Effector memory CD8-positive, alpha-beta T cell (primary cell): ENCODE data around the gene DYDC1.
"Not testable (repeated sequence)": the region's sequence is repeated elsewhere in the genome, so short reads cannot be mapped to it uniquely, and the experiment has no call there.

Experiments
- ATAC-seq: fragments of 150-1000 bp; cut with Tn5 transposase; replicated peaks from 2 replicates; pipeline ENCODE4 v1.10.0; 2021; ENCODE audit warnings: mild to moderate bottlenecking, moderate library complexity
- DNase-seq, 3 experiments: peaks; one replicate each; pipeline ENCODE4 v3.0.0; 2021
- H3K27ac Mint-ChIP-seq, 2 donors: one replicate each; pipeline ENCODE4 v1.8.0; 2022; ENCODE audit warnings: mild to moderate bottlenecking in 2 of 2, mixed read lengths in 2 of 2, moderate library complexity in 2 of 2
- H3K27me3 Mint-ChIP-seq, 2 donors: one replicate each; pipeline ENCODE4 v1.8.0; 2022; ENCODE audit warnings: mixed read lengths in 2 of 2
- H3K36me3 Mint-ChIP-seq: one replicate; pipeline ENCODE4 v1.8.0; 2022; ENCODE audit warnings: mild to moderate bottlenecking, moderate library complexity, mixed read lengths; ENCODE audit not compliant: insufficient read depth
- H3K4me1 Mint-ChIP-seq, 2 donors: one replicate each; pipeline ENCODE4 v1.8.0; 2022; ENCODE audit warnings: low read depth in 2 of 2, mixed read lengths in 2 of 2
- H3K4me3 Mint-ChIP-seq, 2 donors: one replicate each; pipeline ENCODE4 v1.8.0; 2022; ENCODE audit warnings: mild to moderate bottlenecking in 2 of 2, mixed read lengths in 2 of 2, moderate library complexity in 2 of 2
- H3K9me3 Mint-ChIP-seq, 2 donors: one replicate each; pipeline ENCODE4 v1.8.0; 2022; ENCODE audit warnings: mixed read lengths in 2 of 2

DYDC1 gene

DNA sequence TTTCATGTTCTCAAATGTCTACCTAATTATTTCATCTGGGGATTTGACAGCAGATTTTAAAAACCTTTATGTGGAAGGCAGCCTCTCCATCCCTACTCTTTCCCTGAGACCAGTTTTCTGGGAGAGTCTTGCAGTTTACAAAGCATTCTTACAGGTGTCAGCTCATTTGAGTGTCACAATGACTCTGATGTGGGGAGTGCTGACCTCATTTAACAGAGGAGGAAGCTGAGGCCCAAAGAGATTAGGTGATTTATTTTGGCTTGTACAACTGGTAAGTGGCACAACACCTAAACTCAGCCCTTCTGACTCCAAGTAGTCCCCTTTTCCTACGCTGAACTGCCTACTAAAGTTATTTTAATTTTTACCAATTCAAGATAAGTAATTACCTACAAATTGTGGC lies 33.8 kb downstream of the DYDC1 start:
- H3K4me1 Mint-ChIP-seq, result no peaks in the 10 kb centered on the region
- no peak overlapping the region for H3K27ac Mint-ChIP-seq
- H3K36me3 Mint-ChIP-seq, result no peaks in the 10 kb centered on the region
- H3K4me3 Mint-ChIP-seq, result no peak overlapping the region
- no peak for ATAC-seq
- no peaks in the 10 kb centered on the region for H3K9me3 Mint-ChIP-seq
- peaks cover 6 to 11% of the 10 kb centered on the region in 2 donors for H3K27me3 Mint-ChIP-seq
- no peak for DNase-seq

DNA sequence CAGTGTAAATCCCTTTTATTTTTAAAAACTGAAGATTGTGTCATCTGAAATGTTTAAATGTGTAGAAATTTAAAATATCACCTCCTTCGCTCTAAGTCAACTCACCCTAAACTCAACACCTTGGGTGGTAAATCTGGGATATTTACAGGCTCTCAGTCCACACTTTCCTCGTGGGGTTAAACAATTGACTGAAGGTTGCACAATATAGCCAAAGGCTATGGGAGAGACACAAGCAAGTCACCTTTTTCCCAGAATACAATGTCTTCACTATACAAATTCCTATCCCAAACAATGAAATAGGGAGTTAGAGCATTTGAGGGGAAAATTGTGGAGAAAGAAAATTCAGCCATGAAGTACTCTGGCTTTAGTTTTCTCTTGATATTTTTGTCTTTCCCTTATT lies 34.4 kb downstream of the DYDC1 start:
- no peak overlapping the region for H3K4me3 Mint-ChIP-seq
- DNase-seq, result no peak
- H3K4me1 Mint-ChIP-seq, result no peaks in the 10 kb centered on the region
- no peaks in the 10 kb centered on the region for H3K9me3 Mint-ChIP-seq
- no peak for ATAC-seq
- H3K36me3 Mint-ChIP-seq, result no peaks in the 10 kb centered on the region
- no peak overlapping the region for H3K27ac Mint-ChIP-seq
- H3K27me3 Mint-ChIP-seq, result peaks cover 6 to 11% of the 10 kb centered on the region in 2 donors

DNA sequence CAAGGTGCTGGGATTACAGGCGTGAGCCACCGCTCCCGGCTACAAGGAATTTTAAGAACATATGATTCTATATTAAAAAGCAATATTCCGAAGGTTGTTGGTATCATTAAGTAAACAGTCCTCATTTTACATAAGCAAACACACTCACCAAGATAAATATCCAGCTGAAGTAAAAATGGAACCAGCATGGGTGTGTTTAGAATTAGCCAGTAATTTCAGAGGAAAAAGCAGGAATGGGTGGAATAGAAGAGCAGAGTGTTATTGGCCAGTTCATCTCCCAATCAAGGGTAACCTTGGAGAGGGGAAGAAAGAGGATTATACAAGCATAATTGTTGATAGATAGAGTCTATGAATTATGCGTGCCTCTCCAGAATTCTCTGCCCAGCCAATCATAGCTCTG lies 35.4 kb downstream of the DYDC1 start:
- DNase-seq (no peak), ATAC-seq (no peak)
- Mint-ChIP-seq H3K4me3 (no peak overlapping the region), H3K27ac (no peak overlapping the region), H3K4me1 (no peaks in the 10 kb centered on the region), H3K9me3 (no peaks in the 10 kb centered on the region), H3K27me3 (peaks cover 6 to 11% of the 10 kb centered on the region in 2 donors), H3K36me3 (no peaks in the 10 kb centered on the region)

DNA sequence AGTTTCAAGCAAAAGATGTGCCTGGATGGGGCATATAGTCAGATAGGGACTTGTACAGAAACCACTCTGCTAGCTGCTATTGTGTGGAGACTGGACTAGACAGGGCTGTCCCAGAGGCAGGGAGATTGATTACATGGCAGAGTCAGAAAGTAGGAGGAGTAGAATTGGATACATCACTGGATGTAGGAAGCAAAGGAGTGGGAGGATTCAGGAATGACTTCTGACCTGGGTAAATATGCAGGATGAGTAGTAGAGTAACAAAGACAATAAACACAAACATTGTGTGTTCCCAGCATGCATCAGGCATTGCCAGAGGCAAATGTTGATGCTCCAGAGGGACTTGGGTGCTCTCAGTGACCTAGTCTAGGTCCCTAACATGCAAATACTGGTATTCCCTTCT lies 36.2 kb downstream of the DYDC1 start:
- H3K27me3 Mint-ChIP-seq, result peaks cover 6 to 11% of the 10 kb centered on the region in 2 donors
- no peaks in the 10 kb centered on the region for H3K9me3 Mint-ChIP-seq
- H3K36me3 Mint-ChIP-seq, result no peaks in the 10 kb centered on the region
- ATAC-seq, result no peak
- no peak for DNase-seq
- no peaks in the 10 kb centered on the region for H3K4me1 Mint-ChIP-seq
- H3K4me3 Mint-ChIP-seq, result no peak overlapping the region
- no peak overlapping the region for H3K27ac Mint-ChIP-seq

DNA sequence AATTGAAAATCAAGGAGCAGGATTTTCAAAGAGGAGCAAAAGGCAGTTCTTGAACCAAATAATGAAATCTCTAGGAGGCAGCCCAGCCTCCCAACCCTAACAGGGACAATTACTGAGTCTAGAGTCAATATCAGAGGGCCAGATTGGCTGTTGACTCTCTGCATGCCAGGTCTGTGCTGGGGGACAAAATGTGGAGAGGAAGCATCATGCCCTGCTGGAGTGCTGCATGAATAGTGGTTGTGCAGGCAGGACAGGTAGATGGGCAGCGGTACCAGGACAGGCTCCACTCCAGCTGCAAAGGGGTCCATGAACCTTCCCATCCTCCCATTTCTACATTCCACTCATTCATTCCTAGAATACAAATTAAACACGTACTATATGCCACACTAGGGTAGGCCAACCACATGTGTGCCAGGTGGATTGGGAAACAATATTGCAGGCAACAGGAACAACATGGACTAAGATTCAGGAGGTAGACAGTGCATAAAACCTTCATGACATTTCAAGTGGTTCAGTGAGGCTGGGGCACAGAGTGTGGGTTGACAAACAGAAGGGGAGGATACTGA lies 36.7 kb downstream of the DYDC1 start:
- no peak for ATAC-seq

DNA sequence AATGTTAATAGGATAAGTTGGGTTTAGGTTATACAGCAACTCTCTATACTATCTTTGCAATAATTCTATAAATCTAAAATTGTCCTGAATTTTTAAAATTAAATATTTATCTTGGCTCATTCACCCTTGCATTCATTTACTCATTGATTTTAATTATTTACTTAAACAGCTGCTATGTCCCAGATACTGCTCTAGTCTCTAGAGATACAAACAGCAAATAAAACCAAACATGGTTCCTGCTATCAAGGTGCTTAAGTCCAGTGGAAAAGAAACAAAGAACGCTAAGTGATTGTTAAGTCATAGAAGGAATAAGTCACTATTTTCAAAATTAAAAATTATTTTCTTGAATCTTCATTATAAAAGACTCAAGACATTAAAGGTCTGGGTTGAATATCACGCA lies 37.2 kb downstream of the DYDC1 start:
- Mint-ChIP-seq H3K9me3 (no peaks in the 10 kb centered on the region), H3K4me3 (no peak overlapping the region), H3K4me1 (no peaks in the 10 kb centered on the region), H3K27ac (no peak overlapping the region), H3K36me3 (no peaks in the 10 kb centered on the region), H3K27me3 (peaks cover 6 to 11% of the 10 kb centered on the region in 2 donors)
- DNase-seq (no peak), ATAC-seq (no peak)

More for the DNA sequence above, 36.7 kb downstream of the DYDC1 start:
- peaks cover 6 to 11% of the 10 kb centered on the region in 2 donors for H3K27me3 Mint-ChIP-seq
- H3K36me3 Mint-ChIP-seq, result no peaks in the 10 kb centered on the region
- no peak for DNase-seq
- no peak overlapping the region for H3K4me3 Mint-ChIP-seq
- no peak overlapping the region for H3K27ac Mint-ChIP-seq
- H3K4me1 Mint-ChIP-seq, result no peaks in the 10 kb centered on the region
- H3K9me3 Mint-ChIP-seq, result no peaks in the 10 kb centered on the region

DNA sequence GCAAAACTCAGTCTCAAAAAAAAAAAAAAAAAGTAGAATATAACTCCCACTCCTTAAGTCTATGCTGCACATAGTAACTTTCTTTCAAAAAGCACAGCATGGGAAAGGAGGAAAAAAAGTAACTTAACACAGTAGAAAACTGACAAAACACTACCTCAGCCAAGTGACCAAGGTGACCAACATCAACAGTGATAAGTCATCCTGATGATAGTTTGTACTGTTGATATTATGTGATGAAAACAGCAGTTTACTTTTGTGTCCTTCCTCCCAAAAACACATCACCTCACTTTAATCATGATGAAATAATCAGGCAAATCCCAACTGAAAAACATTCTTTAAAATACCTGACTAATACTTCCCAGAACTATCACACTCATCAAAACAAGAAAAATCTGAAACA lies 37.8 kb downstream of the DYDC1 start:
- Mint-ChIP-seq H3K27me3 (peaks cover 6 to 11% of the 10 kb centered on the region in 2 donors), H3K9me3 (no peaks in the 10 kb centered on the region), H3K27ac (no peak overlapping the region), H3K4me3 (no peak overlapping the region), H3K4me1 (no peaks in the 10 kb centered on the region), H3K36me3 (no peaks in the 10 kb centered on the region)
- DNase-seq, result no peak
- no peak for ATAC-seq

DNA sequence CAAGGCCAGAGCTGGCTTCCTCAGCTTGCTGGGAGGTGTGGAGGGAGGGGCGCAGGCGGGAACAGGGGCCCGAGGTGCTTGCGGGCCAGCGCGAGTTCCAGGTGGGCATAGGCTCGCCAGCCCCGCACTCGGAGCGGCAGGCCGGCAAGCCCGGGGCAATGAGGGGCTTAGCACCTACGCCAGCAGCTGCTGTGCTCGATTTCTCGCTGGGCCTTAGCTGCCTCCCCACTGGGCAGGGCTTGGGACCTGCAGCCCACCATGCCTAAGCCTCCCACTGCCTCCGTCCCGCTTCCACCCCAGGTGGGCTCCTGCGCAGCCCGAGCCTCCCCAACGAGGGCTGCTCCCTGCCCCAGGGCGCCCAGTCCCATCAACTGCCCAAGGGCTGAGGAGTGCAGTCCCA lies 41.2 kb downstream of the DYDC1 start:
- no peaks in the 10 kb centered on the region for H3K36me3 Mint-ChIP-seq
- ATAC-seq, result no peak

DNA sequence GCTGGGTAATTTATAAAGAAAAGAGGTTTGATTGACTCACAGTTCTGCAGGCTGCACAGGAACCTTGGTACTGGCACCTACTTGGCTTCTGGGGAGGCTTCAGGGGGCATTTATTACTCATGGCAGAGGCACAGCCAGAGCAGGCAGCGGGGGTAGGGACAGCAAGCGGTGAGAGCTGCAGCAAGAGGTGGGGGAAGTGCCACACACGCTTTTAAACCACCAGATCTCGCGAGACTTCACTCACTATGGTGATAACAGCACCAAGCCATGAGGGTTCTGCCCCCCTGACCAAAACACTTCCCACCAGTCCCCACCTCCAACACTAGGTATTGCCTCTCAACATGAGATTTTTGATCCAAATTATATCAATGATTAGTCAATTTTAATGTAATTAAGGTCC lies 43.0 kb downstream of the DYDC1 start:
- no peaks in the 10 kb centered on the region for H3K9me3 Mint-ChIP-seq
- no peak for ATAC-seq
- H3K4me3 Mint-ChIP-seq, result no peak overlapping the region
- no peaks in the 10 kb centered on the region for H3K36me3 Mint-ChIP-seq
- no peaks in the 10 kb centered on the region for H3K4me1 Mint-ChIP-seq
- H3K27me3 Mint-ChIP-seq, result no peaks in the 10 kb centered on the region
- H3K27ac Mint-ChIP-seq, result no peak overlapping the region
- DNase-seq, result no peak

More for the DNA sequence above, 41.2 kb downstream of the DYDC1 start:
- H3K4me3 Mint-ChIP-seq, result no peak overlapping the region
- H3K9me3 Mint-ChIP-seq, result no peaks in the 10 kb centered on the region
- no peak for DNase-seq
- H3K27ac Mint-ChIP-seq, result no peak overlapping the region
- H3K4me1 Mint-ChIP-seq, result no peaks in the 10 kb centered on the region
- H3K27me3 Mint-ChIP-seq, result peaks cover 6 to 8% of the 10 kb centered on the region in 2 donors

DNA sequence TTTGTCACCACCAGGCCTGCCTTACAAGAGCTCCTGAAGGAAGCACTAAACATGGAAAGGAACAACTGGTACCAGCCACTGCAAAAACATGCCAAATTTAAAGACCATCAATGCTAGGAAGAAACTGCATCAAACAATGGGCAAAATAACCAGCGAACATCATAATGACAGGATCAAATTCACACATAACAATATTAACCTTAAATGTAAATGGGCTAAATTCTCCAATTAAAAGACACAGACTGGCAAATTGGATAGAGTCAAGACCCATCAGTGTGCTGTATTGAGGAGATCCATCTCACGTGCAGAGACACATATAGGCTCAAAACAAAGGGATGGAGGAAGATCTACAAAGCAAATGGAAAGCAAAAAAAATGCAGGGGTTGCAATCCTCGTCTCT lies 50.6 kb downstream of the DYDC1 start:
- peaks cover 30 to 57% of the 10 kb centered on the region in 2 donors for H3K27me3 Mint-ChIP-seq
- H3K27ac Mint-ChIP-seq, H3K36me3 Mint-ChIP-seq, H3K9me3 Mint-ChIP-seq, DNase-seq, H3K4me1 Mint-ChIP-seq, ATAC-seq, H3K4me3 Mint-ChIP-seq: not testable (repeated sequence)

DNA sequence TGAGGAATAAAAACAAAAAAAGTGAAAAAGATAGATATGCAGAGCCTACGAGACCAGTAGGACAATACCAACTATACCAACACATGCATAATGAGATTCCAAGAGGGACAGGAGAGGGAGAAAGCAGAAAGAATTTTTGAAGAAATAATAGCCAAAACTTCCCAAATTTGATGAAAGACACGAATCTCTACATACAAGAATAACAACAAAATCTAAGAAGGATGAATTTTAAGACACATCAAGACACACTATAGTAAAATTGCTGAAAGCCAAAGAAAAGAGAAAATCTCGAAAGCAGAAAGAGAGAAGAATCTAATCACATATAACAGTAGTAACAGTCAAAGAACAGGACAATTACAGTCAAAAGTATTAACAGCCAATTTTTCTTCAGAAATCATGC lies 59.6 kb downstream of the DYDC1 start:
- DNase-seq, result no peak
- Mint-ChIP-seq H3K36me3 (no peaks in the 10 kb centered on the region), H3K27me3 (peaks cover 19 to 36% of the 10 kb centered on the region in 2 donors), H3K4me1 (no peaks in the 10 kb centered on the region), H3K9me3 (peaks cover 0 to 9% of the 10 kb centered on the region in 2 donors), H3K4me3 (no peak overlapping the region), H3K27ac (no peak overlapping the region)
- ATAC-seq, result no peak

DNA sequence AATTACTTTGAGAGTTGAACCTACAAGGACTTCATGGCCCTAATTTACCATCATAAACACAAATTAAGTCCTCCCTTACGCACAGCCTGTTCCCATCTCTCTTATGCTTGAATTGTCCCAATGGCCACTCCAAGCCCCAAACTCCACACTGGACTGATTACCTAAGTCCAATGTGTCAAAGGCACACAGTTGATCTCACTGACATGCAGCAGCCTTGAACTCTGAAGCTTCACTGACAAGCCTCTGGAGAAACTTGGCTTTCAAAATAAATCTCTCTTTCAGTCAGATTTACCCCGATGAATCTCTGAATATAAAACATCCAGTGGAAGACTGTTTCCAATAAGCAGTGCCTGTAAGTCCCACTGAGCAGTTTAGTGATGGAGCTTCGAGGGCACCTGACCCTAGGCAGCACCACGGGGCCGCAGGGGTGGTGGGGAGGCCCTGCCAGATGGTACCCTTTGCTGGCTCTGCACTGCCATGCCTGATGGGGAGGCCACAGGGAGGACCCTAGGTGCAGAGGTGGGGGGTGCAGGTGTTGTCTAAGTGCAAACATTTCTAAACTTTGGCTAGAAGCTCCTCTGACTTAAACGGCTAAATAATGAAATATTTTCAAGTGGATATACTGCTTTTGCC lies 63.8 kb downstream of the DYDC1 start:
- Mint-ChIP-seq H3K27me3 (peaks cover 40 to 49% of the 10 kb centered on the region in 2 donors), H3K9me3 (peaks cover 0 to 5% of the 10 kb centered on the region in 2 donors), H3K36me3 (no peaks in the 10 kb centered on the region), H3K4me1 (peaks cover 0 to 2% of the 10 kb centered on the region in 2 donors), H3K27ac (no peak overlapping the region), H3K4me3 (no peak overlapping the region)
- ATAC-seq (no peak), DNase-seq (no peak)

DNA sequence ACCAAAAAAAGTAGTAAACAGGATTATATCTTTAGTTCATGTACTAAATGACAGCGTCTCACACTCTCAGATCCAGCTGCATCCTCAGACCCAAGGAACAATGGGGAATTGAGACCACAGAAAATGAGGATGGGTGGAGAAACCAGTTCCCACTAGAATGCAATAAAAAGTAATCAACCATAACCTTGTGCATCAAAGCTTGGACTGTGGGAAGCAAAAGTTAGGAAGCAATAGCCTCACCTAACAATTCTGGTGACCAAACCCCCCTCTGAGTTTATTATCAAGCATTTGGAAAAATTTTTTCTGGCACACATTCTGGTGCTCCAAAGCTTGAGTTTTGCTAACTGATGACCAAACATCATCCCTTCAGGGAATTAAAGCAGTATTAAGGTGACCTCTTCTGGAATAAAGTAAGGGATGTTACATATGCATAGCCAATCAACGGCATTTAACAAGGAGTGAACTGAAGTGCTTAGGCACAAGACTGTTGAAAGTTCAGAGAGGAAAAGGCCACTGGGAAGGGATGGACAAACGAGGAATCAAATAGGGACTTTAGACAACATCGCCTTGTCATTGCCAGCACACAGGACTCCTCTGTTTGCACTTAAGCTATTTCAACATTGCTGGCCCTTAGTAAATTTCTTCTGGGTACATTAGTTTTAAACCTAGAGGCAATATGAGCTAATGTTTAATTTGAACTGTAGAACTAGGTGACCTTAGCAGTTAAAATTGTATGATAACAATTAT lies 65.9 kb downstream of the DYDC1 start:
- peaks cover 48 to 58% of the 10 kb centered on the region in 2 donors for H3K27me3 Mint-ChIP-seq

More for the DNA sequence above, 65.9 kb downstream of the DYDC1 start:
- no peaks in the 10 kb centered on the region for H3K36me3 Mint-ChIP-seq
- no peaks in the 10 kb centered on the region for H3K9me3 Mint-ChIP-seq
- H3K4me1 Mint-ChIP-seq, result peaks cover 0 to 2% of the 10 kb centered on the region in 2 donors
- no peak for DNase-seq
- no peak overlapping the region for H3K27ac Mint-ChIP-seq
- no peak for ATAC-seq
- H3K4me3 Mint-ChIP-seq, result no peak overlapping the region
